GM21526 (cell line): ENCODE data around the gene EPX.

Source experiments
- ATAC-seq: cut with Tn5 transposase; IDR thresholded peaks from one replicate; pipeline ENCODE4 v1.9.1; 2021; ENCODE audit warnings: moderate library complexity; ENCODE audit not compliant: unreplicated experiment, low FRiP score

Gene EPX

DNA sequence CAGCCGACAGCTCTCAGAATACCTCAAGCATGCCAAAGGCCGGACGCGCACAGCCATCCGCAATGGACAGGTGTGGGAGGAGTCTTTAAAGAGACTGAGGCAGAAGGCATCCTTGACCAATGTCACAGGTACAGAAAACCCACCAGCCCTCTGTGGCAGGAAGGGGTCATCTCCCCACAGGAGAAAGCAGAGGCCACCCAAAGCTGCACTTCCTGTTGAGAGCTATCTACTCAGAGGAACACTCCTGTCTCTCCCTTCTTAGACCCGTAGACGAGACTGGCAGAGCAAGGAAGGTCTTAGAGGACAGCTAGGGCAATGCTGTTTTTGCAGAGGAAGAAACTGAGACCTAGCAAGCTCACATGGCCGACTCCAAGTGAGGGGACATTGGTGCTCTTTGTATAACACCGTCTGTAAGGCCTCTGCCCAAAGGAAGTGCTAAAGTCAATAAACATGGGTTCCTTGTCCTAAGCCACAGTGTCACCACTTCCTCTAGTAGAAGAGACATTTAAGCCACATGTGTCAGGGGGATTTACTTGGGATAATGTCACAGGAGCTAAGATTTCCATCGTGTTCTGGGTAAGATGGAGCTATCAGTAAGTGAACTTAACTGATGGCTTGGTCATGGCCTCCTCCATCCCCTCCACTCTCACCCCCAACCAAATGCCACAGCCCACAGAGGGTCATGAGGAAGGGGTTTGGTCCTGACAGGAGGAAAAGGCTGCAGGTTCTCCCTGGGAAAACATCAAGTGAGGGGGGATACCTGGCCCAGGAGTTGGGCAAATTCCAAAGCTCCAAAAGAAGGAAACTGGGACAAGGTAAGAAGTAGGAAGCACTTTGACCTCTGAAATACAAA is 55.2 kb downstream of the EPX start:
- ATAC-seq: no peak

DNA sequence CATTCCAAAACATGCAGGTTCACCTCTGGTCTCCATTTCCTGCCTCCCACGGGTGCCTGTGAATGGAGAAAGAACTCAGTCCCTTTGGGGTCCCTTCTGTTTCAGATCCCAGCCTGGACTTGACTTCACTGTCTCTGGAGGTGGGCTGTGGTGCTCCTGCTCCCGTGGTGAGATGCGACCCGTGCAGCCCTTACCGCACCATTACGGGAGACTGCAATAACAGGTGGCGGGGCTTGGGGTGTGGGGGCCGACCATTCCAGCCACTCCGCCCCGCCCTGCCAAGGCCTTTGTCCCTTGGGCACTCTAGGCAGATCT is 56.4 kb downstream of the EPX start:
- no peak for ATAC-seq

DNA sequence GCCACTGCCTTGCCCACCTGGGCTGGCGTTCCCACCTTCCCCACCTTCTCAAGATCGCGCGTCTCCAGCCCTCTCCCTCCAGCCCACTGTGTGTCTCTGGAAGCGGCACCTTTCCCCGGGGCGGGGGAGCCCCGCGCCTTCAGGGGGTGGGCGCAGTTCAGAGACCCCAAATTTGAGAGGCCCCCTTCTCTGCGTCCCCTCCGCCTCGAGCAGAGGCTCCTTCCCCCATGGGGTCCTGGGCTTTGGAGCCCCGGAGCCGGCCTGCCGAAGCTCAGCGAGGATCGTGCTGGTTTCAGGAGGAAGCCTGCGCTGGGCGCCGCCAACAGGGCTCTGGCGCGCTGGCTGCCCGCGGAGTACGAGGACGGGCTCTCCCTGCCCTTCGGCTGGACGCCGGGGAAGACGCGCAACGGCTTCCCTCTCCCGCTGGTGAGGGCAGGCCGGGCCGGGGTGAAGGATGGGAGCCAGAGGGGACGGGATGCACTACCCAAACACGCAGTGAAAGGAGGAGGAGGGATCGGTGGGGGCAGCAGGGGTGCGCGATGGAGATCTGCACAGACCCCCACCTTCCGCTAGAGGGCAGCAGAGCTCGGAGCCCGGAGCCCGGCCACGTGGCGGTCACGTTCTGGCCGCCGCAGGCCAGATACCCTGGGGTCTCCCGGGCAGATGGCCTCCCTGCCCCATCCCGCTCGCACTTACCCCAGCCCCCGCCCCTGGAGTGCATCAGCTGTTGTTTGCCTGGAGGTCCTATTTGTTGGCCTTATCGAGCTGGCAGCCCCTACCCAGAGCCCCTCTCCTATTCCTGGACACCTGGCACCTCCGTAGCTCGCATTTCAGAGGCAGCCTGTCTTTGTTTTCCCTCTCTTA is 57.0 kb downstream of the EPX start:
- ATAC-seq: peak; percentile 56

- ATAC-seq: no peak
These were observed 58.0 kb downstream of the EPX start for GRCh38 chr17:58250344-58251011.

- ATAC-seq: no peak
These were observed 59.6 kb downstream of the EPX start for GRCh38 chr17:58252141-58252540.

DNA sequence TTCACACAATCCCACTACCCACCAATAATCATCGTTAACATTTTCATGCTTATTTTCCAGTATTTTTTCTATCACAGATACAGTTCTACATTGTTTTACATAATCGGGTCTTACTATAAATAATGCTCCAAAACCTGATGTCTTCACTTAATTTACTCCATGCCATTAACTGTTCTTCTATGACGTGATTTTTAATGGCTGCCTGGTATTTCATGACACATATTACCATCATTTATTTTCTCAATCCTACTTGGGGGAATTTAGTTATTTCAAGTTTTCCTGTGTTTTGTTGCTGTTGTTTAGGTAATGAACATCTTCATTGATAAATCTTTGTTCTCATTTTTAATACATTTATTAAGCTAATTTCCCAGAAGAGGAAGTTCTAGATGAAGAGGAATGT is 60.6 kb downstream of the EPX start:
- ATAC-seq: no peak
